Measurements from ENCODE around the gene PCNP. TPM values are rescaled to one million over a fixed set of nuclear protein-coding genes. Genes with fewer than 3 reads are reported as not detected.
"Not testable (repeated sequence)": the region's sequence is repeated elsewhere in the genome, so short reads cannot be mapped to it uniquely, and the experiment has no call there.

The PCNP gene
- total and polyA plus RNA-seq, 9 of the 15 experiments (the other 6 are each of a cell fraction or from before 2014, with no cell fraction given), result 54.3 to 170 (median 150) TPM

- TF ChIP-seq REST (IDR thresholded peaks at IDR 0.05; ENCODE audit: borderline replicate concordance); NR2C1 (IDR thresholded peaks at IDR 0.05): not testable (repeated sequence)
- TF ChIP-seq REST (CRISPR knock-in tag; IDR thresholded peaks at IDR 0.05; ENCODE audit: low read depth) (peak; percentile 94), HDAC3 (IDR thresholded peaks at IDR 0.05; ENCODE audit: borderline replicate concordance, partially characterized antibody) (peak; percentile 26), KLF16 (IDR thresholded peaks at IDR 0.05) (peak; percentile 68), ADNP (tag; IDR thresholded peaks at IDR 0.05) (peak; percentile 44; the same call in 1 of the 2 replicates), ZNF280B (CRISPR knock-in tag; IDR thresholded peaks at IDR 0.05) (peak; percentile 96), AFF1 (IDR thresholded peaks at IDR 0.05; ENCODE audit: low read depth in 1 of 2, partially characterized antibody in 2 of 2) (peak in 1 of 2 experiments; percentile 72), NR2C1 (tag; IDR thresholded peaks at IDR 0.05) (peak; percentile 97), MNT (conservative IDR thresholded peaks at IDR 0.05) (0 out of 4 replicates have a peak, but pooled peaks of 1 of the 2 experiments have one; percentile 10), ZNF696 (CRISPR knock-in tag; conservative IDR thresholded peaks at IDR 0.05) (peak; percentile 96)
These were observed 67.6 kb downstream of the PCNP start (continued) for GRCh38 chr3:101641397-101642115.

Data from K562 (cell line).